HepG2 (cell line): ENCODE data around the gene CDK6. TPM values are rescaled to one million over a fixed set of nuclear protein-coding genes. Genes with fewer than 3 reads are reported as not detected.
A peak's percentile ranks its signal among the peaks of the same experiment; 100 is the strongest.

Experiments
- DMAP1 ChIP-seq: IDR thresholded peaks from 2 replicates; pipeline ENCODE4 v1.6.1; 2016
- ELF4 ChIP-seq: sonication (generic); formaldehyde crosslinking; IDR thresholded peaks from 2 replicates; pipeline ENCODE4 v1.5.0; 2020; ENCODE audit warnings: missing genetic modification reagents, mild to moderate bottlenecking, moderate library complexity, borderline replicate concordance
- FOXA1 ChIP-seq, 2 experiments: fragments of 450-650 bp in 1 of 2; sonication (generic) in 1 of 2; formaldehyde crosslinking in 1 of 2; IDR thresholded peaks; 2 replicates each; pipeline versions ENCODE4 v1.4.0 to v1.6.1; 2016 to 2020; ENCODE audit warnings: missing genetic modification reagents in 1 of 2
- HOXA9 ChIP-seq: sonication (generic); formaldehyde crosslinking; IDR thresholded peaks from 2 replicates; pipeline ENCODE4 v1.8.1; 2022; ENCODE audit warnings: missing genetic modification reagents, mild to moderate bottlenecking, moderate library complexity, borderline replicate concordance
- MEIS1 ChIP-seq: sonication (generic); formaldehyde crosslinking; IDR thresholded peaks from 2 replicates; pipeline ENCODE4 v1.9.0; 2021; ENCODE audit warnings: mild to moderate bottlenecking, missing genetic modification reagents, moderate library complexity, borderline replicate concordance
- NR2C2 ChIP-seq: sonication (generic); formaldehyde crosslinking; IDR thresholded peaks from 2 replicates; pipeline ENCODE4 v1.4.0; 2020; ENCODE audit warnings: missing genetic modification reagents, mild to moderate bottlenecking, moderate library complexity, borderline replicate concordance
- PHF8 ChIP-seq: sonication (generic); formaldehyde crosslinking; IDR thresholded peaks from 2 replicates; pipeline ENCODE4 v1.5.0; 2020; ENCODE audit warnings: missing genetic modification reagents
- SYNCRIP ChIP-seq: fragments of 200-400 bp; formaldehyde crosslinking; IDR thresholded peaks from 2 replicates; pipeline ENCODE4 v1.6.1; 2018; ENCODE audit warnings: mild to moderate bottlenecking, low read depth, low read length; ENCODE audit not compliant: insufficient read depth
- XBP1 ChIP-seq: sonication (generic); formaldehyde crosslinking; IDR thresholded peaks from 2 replicates; pipeline ENCODE4 v1.5.0; 2020; ENCODE audit warnings: missing genetic modification reagents
- ZNF264 ChIP-seq: sonication (generic); formaldehyde crosslinking; IDR thresholded peaks from 2 replicates; pipeline ENCODE4 v1.4.0; 2020; ENCODE audit warnings: missing genetic modification reagents
- ZNF570 ChIP-seq: sonication (generic); formaldehyde crosslinking; IDR thresholded peaks from 2 replicates; pipeline ENCODE4 v1.4.0; 2020; ENCODE audit warnings: mild to moderate bottlenecking, missing genetic modification reagents, borderline replicate concordance
- polyA plus RNA-seq, 8 experiments: library from polyadenylated mRNA; depleted of rRNA in 3 of 8; stranded (reverse) in 7 of 8; unstranded in 1 of 8; fragments of >200 nt; fragmentation: Illumina TruSeq in 4 of 8; extraction: Trizol in 4 of 8; gene quantifications; 2 replicates each; pipeline versions ENCODE4 v1.2.1 to v1.2.3, GENCODE V29; 2011 to 2016; ENCODE audit warnings: low read depth in 4 of 8, missing spikeins in 1 of 8, mixed read lengths in 1 of 8; ENCODE audit not compliant: insufficient read depth in 1 of 8
- total RNA-seq, 5 experiments: library from RNA; depleted of rRNA; stranded (reverse); fragments of >200 nt; fragmentation: Illumina TruSeq; extraction: Trizol; gene quantifications; 2 replicates each; pipeline ENCODE4 v1.2.3, GENCODE V29; 2016; ENCODE audit warnings: low read depth in 1 of 5
- TF ChIP-seq, protein P1 (sequence below): sonication (generic); formaldehyde crosslinking; IDR thresholded peaks from 2 replicates; pipeline ENCODE4 v1.5.1; 2020; ENCODE audit warnings: mild to moderate bottlenecking, missing genetic modification reagents
- TF ChIP-seq, protein P2 (sequence below): sonication (generic); formaldehyde crosslinking; IDR thresholded peaks from 2 replicates; pipeline ENCODE4 v1.8.0; 2022; ENCODE audit warnings: mild to moderate bottlenecking, missing genetic modification reagents, moderate library complexity
- TF ChIP-seq, protein P3 (sequence below): sonication (generic); formaldehyde crosslinking; IDR thresholded peaks from 2 replicates; pipeline ENCODE4 v1.4.0; 2020; ENCODE audit warnings: low read depth, mild to moderate bottlenecking, missing genetic modification reagents
- TF ChIP-seq, protein P4 (sequence below): sonication (generic); formaldehyde crosslinking; IDR thresholded peaks from 2 replicates; pipeline ENCODE4 v1.4.0; 2020; ENCODE audit warnings: low read depth, mild to moderate bottlenecking, missing genetic modification reagents
- TF ChIP-seq, protein P5 (sequence below), 2 experiments: IDR thresholded peaks; 2 replicates each; pipeline ENCODE4 v1.6.1; 2011 to 2012; ENCODE audit warnings: low read length in 2 of 2, borderline replicate concordance in 1 of 2, low read depth in 1 of 2, mild to moderate bottlenecking in 1 of 2, moderate library complexity in 1 of 2

CDK6 gene
- total and polyA plus RNA-seq, 2 of the 13 experiments (the other 11 are each of a cell fraction or from before 2014, with no cell fraction given): 34.6 to 90.8 TPM

DNA sequence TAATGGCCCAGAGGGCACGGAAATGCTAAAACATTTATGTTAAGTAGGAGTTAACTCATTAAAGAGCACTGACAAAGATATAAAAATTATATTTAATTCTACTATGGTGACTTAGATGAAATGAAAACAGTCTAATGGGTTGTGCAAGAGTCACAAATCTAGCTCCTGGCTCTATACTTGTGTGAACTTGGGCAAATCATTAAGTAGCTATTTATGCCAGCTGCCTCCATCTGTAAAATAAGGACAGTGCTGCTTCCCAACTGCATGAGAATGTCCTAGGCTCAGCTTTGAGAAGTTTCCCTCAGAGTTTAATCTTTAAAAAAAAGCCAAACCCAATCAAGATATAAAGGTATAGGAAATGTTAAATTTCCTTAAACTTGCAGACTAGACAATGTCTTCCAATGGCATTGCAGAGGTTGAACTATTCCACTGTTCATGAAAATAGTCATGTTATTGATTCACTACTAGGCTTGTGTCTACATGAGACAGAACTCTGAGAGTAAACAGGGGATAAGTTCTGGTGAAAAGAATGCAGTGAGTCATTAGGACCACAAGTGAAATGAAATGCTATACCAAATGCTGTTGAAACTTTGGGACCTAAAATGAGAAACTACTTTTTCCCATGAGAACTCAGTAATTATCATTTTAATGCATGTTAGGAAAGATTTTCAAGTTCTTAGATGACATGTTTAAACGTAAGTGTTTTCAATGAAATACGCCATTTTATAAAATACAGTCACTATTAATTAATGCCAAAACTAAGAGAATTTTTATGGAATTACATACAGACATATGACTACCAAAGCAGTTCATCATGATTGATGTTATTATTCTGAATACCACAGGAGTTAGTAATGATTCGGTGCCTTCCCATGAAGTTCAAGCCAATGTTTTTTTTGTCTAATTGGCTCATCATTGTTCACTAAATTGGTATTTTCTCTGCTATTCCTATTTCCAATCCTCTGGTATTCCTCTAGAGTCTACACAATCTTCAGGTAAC lies 84.2 kb downstream of the CDK6 start (continued):
- TF ChIP-seq FOXA1 (IDR thresholded peaks at IDR 0.05) (peak; percentile 97), FOXA1 (CRISPR knock-in tag; IDR thresholded peaks at IDR 0.05) (peak; percentile 97), ZNF264 (CRISPR knock-in tag) (peak; percentile 33; the same call in 1 of the 2 replicates), ZNF570 (CRISPR knock-in tag) (no peak), XBP1 (no peak), NR2C2 (no peak), MEIS1 (CRISPR knock-in tag) (no peak), HOXA9 (no peak), PHF8 (CRISPR knock-in tag) (no peak), DMAP1 (no peak), ELF4 (CRISPR knock-in tag) (no peak), SYNCRIP (no peak)
- TF ChIP-seq, protein P1, sequence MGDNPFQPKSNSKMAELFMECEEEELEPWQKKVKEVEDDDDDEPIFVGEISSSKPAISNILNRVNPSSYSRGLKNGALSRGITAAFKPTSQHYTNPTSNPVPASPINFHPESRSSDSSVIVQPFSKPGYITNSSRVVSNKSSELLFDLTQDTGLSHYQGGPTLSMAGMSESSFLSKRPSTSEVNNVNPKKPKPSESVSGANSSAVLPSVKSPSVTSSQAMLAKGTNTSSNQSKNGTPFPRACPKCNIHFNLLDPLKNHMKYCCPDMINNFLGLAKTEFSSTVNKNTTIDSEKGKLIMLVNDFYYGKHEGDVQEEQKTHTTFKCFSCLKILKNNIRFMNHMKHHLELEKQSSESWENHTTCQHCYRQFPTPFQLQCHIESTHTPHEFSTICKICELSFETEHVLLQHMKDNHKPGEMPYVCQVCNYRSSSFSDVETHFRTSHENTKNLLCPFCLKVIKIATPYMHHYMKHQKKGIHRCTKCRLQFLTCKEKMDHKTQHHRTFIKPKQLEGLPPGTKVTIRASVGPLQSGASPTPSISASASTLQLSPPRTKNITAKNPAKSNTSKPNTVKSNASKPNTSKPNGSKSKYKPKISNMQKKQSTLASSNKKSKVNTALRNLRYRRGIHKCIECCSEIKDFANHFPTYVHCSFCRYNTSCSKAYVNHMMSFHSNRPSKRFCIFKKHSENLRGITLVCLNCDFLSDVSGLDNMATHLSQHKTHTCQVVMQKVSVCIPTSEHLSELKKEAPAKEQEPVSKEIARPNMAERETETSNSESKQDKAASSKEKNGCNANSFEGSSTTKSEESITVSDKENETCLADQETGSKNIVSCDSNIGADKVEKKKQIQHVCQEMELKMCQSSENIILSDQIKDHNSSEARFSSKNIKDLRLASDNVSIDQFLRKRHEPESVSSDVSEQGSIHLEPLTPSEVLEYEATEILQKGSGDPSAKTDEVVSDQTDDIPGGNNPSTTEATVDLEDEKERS: peak; percentile 83; the same call in 1 of the 2 replicates
- TF ChIP-seq, protein P2, sequence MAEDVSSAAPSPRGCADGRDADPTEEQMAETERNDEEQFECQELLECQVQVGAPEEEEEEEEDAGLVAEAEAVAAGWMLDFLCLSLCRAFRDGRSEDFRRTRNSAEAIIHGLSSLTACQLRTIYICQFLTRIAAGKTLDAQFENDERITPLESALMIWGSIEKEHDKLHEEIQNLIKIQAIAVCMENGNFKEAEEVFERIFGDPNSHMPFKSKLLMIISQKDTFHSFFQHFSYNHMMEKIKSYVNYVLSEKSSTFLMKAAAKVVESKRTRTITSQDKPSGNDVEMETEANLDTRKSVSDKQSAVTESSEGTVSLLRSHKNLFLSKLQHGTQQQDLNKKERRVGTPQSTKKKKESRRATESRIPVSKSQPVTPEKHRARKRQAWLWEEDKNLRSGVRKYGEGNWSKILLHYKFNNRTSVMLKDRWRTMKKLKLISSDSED: no peak
- TF ChIP-seq, protein P3, sequence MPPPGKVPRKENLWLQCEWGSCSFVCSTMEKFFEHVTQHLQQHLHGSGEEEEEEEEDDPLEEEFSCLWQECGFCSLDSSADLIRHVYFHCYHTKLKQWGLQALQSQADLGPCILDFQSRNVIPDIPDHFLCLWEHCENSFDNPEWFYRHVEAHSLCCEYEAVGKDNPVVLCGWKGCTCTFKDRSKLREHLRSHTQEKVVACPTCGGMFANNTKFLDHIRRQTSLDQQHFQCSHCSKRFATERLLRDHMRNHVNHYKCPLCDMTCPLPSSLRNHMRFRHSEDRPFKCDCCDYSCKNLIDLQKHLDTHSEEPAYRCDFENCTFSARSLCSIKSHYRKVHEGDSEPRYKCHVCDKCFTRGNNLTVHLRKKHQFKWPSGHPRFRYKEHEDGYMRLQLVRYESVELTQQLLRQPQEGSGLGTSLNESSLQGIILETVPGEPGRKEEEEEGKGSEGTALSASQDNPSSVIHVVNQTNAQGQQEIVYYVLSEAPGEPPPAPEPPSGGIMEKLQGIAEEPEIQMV (CRISPR knock-in tag): no peak
- TF ChIP-seq, protein P4, sequence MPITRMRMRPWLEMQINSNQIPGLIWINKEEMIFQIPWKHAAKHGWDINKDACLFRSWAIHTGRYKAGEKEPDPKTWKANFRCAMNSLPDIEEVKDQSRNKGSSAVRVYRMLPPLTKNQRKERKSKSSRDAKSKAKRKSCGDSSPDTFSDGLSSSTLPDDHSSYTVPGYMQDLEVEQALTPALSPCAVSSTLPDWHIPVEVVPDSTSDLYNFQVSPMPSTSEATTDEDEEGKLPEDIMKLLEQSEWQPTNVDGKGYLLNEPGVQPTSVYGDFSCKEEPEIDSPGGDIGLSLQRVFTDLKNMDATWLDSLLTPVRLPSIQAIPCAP (CRISPR knock-in tag): no peak
- TF ChIP-seq, protein P5, sequence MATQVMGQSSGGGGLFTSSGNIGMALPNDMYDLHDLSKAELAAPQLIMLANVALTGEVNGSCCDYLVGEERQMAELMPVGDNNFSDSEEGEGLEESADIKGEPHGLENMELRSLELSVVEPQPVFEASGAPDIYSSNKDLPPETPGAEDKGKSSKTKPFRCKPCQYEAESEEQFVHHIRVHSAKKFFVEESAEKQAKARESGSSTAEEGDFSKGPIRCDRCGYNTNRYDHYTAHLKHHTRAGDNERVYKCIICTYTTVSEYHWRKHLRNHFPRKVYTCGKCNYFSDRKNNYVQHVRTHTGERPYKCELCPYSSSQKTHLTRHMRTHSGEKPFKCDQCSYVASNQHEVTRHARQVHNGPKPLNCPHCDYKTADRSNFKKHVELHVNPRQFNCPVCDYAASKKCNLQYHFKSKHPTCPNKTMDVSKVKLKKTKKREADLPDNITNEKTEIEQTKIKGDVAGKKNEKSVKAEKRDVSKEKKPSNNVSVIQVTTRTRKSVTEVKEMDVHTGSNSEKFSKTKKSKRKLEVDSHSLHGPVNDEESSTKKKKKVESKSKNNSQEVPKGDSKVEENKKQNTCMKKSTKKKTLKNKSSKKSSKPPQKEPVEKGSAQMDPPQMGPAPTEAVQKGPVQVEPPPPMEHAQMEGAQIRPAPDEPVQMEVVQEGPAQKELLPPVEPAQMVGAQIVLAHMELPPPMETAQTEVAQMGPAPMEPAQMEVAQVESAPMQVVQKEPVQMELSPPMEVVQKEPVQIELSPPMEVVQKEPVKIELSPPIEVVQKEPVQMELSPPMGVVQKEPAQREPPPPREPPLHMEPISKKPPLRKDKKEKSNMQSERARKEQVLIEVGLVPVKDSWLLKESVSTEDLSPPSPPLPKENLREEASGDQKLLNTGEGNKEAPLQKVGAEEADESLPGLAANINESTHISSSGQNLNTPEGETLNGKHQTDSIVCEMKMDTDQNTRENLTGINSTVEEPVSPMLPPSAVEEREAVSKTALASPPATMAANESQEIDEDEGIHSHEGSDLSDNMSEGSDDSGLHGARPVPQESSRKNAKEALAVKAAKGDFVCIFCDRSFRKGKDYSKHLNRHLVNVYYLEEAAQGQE (IDR thresholded peaks at IDR 0.05; ENCODE audit: borderline replicate concordance in 1 of 2, low read depth in 1 of 2, low read length in 2 of 2): peak in 1 of 2 experiments; percentile 53; a peak in 1 of 4 replicates
